SIG-M5 (cell line): ENCODE results near the gene CARMIL1.

ENCODE experiments used
- DNase-seq: peaks from one replicate; lab custom pipeline; 2025; lab: John Stamatoyannopoulos, UW

The CARMIL1 gene

GRCh38 chr6:25477006-25477590, 197.9 kb downstream of the CARMIL1 start:
- no peak for DNase-seq

GRCh38 chr6:25478973-25479372, 199.8 kb downstream of the CARMIL1 start:
- DNase-seq = no peak

- DNase-seq = no peak
Observed at GRCh38 chr6:25481267-25481666, 202.1 kb downstream of the CARMIL1 start.

- no peak for DNase-seq
Observed at GRCh38 chr6:25482996-25483395, 203.8 kb downstream of the CARMIL1 start.

GRCh38 chr6:25483943-25484342, 204.8 kb downstream of the CARMIL1 start:
- no peak for DNase-seq

- no peak for DNase-seq
Observed at GRCh38 chr6:25484900-25485299, 205.7 kb downstream of the CARMIL1 start.

GRCh38 chr6:25485821-25486534, 206.8 kb downstream of the CARMIL1 start:
- DNase-seq = no peak

- DNase-seq = no peak
Observed at GRCh38 chr6:25486550-25486949, 207.4 kb downstream of the CARMIL1 start.

GRCh38 chr6:25487012-25487411, 207.8 kb downstream of the CARMIL1 start:
- DNase-seq = no peak

- DNase-seq = no peak
Observed at GRCh38 chr6:25488156-25488555, 209.0 kb downstream of the CARMIL1 start.

GRCh38 chr6:25489399-25489798, 210.2 kb downstream of the CARMIL1 start:
- no peak for DNase-seq

- DNase-seq = no peak
Observed at GRCh38 chr6:25490018-25490801, 211.0 kb downstream of the CARMIL1 start.

GRCh38 chr6:25492951-25493350, 213.8 kb downstream of the CARMIL1 start:
- no peak for DNase-seq

GRCh38 chr6:25494469-25494868, 215.3 kb downstream of the CARMIL1 start:
- DNase-seq = no peak

- DNase-seq = no peak
Observed at GRCh38 chr6:25497383-25498040, 218.3 kb downstream of the CARMIL1 start.

GRCh38 chr6:25498505-25498904, 219.3 kb downstream of the CARMIL1 start:
- no peak for DNase-seq

GRCh38 chr6:25499615-25500235, 220.6 kb downstream of the CARMIL1 start:
- DNase-seq = no peak

GRCh38 chr6:25503686-25504085, 224.5 kb downstream of the CARMIL1 start:
- no peak for DNase-seq

- DNase-seq = no peak
Observed at GRCh38 chr6:25504661-25505060, 225.5 kb downstream of the CARMIL1 start.

- DNase-seq = no peak
Observed at GRCh38 chr6:25506020-25506419, 226.8 kb downstream of the CARMIL1 start.

GRCh38 chr6:25508051-25508450, 228.9 kb downstream of the CARMIL1 start:
- DNase-seq = no peak

GRCh38 chr6:25511376-25511775, 232.2 kb downstream of the CARMIL1 start:
- no peak for DNase-seq
